Ishikawa (cell line): Measurements from ENCODE around the gene SPATA2L.

ENCODE experiments used
- CEBPB ChIP-seq: IDR thresholded peaks from 2 replicates; pipeline ENCODE4 v1.6.1; 2012
- CREB1 ChIP-seq: IDR thresholded peaks from 2 replicates; pipeline ENCODE4 v1.6.1; 2012; ENCODE audit warnings: low read depth
- EP300 ChIP-seq: IDR thresholded peaks from 2 replicates; pipeline ENCODE4 v1.6.1; 2012; ENCODE audit warnings: borderline replicate concordance
- FOXM1 ChIP-seq: IDR thresholded peaks from 2 replicates; pipeline ENCODE4 v1.6.1; 2012; ENCODE audit warnings: low read depth, borderline replicate concordance
- RAD21 ChIP-seq: IDR thresholded peaks from 2 replicates; pipeline ENCODE4 v1.6.1; 2012; ENCODE audit warnings: low read depth
- TAF1 ChIP-seq: IDR thresholded peaks from 2 replicates; pipeline ENCODE4 v1.6.1; 2012; ENCODE audit warnings: low read depth, mild to moderate bottlenecking
- TCF12 ChIP-seq: IDR thresholded peaks from 2 replicates; pipeline ENCODE4 v1.6.1; 2012; ENCODE audit warnings: low read depth
- TEAD4 ChIP-seq: IDR thresholded peaks from 2 replicates; pipeline ENCODE4 v1.6.1; 2012
- YY1 ChIP-seq: IDR thresholded peaks from 2 replicates; pipeline ENCODE4 v1.6.1; 2012; ENCODE audit warnings: low read depth
- ZBTB7A ChIP-seq: IDR thresholded peaks from 2 replicates; pipeline ENCODE4 v1.6.1; 2012; ENCODE audit warnings: low read depth
- TF ChIP-seq, protein P1 (sequence below): IDR thresholded peaks from 2 replicates; pipeline ENCODE4 v1.6.1; 2012
- TF ChIP-seq, protein P2 (sequence below): IDR thresholded peaks from 2 replicates; pipeline ENCODE4 v1.6.1; 2012; ENCODE audit warnings: low read depth, mild to moderate bottlenecking

DNA sequence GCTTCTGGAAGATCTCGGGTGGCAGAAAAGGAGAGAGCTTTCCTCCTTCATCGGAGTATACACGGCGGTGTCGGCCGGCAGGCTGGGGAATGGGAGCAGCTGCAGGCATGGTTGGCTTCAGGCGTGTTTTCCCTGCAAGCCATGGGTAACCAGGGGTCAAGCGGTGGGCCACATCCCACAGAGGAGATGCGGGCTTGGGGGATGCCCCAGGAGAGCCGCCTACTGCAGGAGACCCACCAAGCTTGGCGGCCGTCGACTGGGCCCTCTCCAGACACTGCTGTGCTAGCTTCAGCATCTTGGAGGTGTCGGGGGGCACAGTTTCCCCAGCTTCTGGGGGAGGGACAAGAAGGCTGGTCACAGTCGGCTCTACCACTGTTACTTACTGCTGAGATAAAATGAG, 15.0 kb upstream of the SPATA2L start:
- no peak for TF ChIP-seq CEBPB
- TF ChIP-seq EP300, result no peak
- no peak for TF ChIP-seq RAD21
- no peak for TF ChIP-seq TAF1
- TF ChIP-seq CREB1, result no peak
- TF ChIP-seq TCF12, result no peak
- TF ChIP-seq, protein P1, sequence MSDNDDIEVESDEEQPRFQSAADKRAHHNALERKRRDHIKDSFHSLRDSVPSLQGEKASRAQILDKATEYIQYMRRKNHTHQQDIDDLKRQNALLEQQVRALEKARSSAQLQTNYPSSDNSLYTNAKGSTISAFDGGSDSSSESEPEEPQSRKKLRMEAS, result no peak
- TF ChIP-seq, protein P2, sequence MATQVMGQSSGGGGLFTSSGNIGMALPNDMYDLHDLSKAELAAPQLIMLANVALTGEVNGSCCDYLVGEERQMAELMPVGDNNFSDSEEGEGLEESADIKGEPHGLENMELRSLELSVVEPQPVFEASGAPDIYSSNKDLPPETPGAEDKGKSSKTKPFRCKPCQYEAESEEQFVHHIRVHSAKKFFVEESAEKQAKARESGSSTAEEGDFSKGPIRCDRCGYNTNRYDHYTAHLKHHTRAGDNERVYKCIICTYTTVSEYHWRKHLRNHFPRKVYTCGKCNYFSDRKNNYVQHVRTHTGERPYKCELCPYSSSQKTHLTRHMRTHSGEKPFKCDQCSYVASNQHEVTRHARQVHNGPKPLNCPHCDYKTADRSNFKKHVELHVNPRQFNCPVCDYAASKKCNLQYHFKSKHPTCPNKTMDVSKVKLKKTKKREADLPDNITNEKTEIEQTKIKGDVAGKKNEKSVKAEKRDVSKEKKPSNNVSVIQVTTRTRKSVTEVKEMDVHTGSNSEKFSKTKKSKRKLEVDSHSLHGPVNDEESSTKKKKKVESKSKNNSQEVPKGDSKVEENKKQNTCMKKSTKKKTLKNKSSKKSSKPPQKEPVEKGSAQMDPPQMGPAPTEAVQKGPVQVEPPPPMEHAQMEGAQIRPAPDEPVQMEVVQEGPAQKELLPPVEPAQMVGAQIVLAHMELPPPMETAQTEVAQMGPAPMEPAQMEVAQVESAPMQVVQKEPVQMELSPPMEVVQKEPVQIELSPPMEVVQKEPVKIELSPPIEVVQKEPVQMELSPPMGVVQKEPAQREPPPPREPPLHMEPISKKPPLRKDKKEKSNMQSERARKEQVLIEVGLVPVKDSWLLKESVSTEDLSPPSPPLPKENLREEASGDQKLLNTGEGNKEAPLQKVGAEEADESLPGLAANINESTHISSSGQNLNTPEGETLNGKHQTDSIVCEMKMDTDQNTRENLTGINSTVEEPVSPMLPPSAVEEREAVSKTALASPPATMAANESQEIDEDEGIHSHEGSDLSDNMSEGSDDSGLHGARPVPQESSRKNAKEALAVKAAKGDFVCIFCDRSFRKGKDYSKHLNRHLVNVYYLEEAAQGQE, result no peak
- TF ChIP-seq FOXM1, result no peak
- TF ChIP-seq YY1, result no peak
- TF ChIP-seq ZBTB7A, result no peak
- TF ChIP-seq TEAD4, result no peak
